ENCODE measurements around the gene TNFRSF6B. TPM values are rescaled to one million over a fixed set of nuclear protein-coding genes. Genes with fewer than 3 reads are reported as not detected.

TNFRSF6B gene
- total and polyA plus RNA-seq, 7 donors, result 1.2 to 186 (median 4.8) TPM

DNA sequence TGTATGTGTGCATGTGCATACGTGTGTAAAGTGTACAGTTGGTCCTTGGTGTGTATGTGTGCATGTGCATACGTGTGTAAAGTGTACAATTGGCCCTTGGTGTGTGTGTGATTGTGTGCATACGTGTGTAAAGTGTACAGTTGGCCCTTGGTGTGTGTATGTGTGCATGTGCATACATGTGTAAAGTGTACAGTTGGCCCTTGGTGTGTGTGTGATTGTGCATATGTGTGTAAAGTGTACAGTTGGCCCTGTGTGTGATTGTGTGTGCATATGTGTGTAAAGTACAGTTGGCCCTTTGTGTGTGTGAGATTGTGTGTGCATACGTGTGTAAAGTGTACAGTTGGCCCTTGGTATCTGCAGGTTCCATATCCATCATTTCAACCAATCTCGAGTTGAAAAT lies 35.0 kb downstream of the TNFRSF6B start:
- intact Hi-C loops (cut with DNase I), result no loop called here
- no peak overlapping the region for H3K4me3 ChIP-seq
- peaks cover 7 to 34% (median 20%) of the 10 kb centered on the region in 4 donors for H3K36me3 ChIP-seq
- H3K9me3 ChIP-seq, result no peaks in the 10 kb centered on the region
- no peak for DNase-seq
- no peaks in the 10 kb centered on the region for H3K4me1 ChIP-seq
- TF ChIP-seq CTCF (IDR thresholded peaks at IDR 0.05) (no peak), EP300 (IDR thresholded peaks at IDR 0.05) (no peak), POLR2A (IDR thresholded peaks at IDR 0.05) (no peak), POLR2AphosphoS5 (IDR thresholded peaks at IDR 0.05) (no peak)
- no peaks in the 10 kb centered on the region for H3K27me3 ChIP-seq
- H3K27ac ChIP-seq, result no peak overlapping the region
- WGBS, 2 donors, result 82 to 83% methylated on average over 5 of the region's 5 CpGs

- Histone ChIP-seq H3K27me3 (peaks cover 0 to 1% (median 0%) of the 10 kb centered on the region in 3 donors), H3K9me3 (no peaks in the 10 kb centered on the region), H3K27ac (no peak overlapping the region), H3K36me3 (peaks cover 7 to 35% (median 20%) of the 10 kb centered on the region in 4 donors), H3K4me3 (no peak overlapping the region), H3K4me1 (peaks cover 0 to 4% (median 1%) of the 10 kb centered on the region in 4 donors)
- intact Hi-C loops (cut with DNase I), result no loop called here
- peak; percentile 37 for DNase-seq
- no peak for TF ChIP-seq CTCF (IDR thresholded peaks at IDR 0.05)
- TF ChIP-seq EP300 (IDR thresholded peaks at IDR 0.05), result no peak
- TF ChIP-seq POLR2AphosphoS5 (IDR thresholded peaks at IDR 0.05), result no peak
- TF ChIP-seq POLR2A (IDR thresholded peaks at IDR 0.05), result no peak
- WGBS, 2 donors, result 87 to 92% methylated on average over 38 of the region's 38 CpGs
Measured at GRCh38 chr20:63732118-63733095, 36.0 kb downstream of the TNFRSF6B start.

- TF ChIP-seq EP300 (IDR thresholded peaks at IDR 0.05) (no peak), POLR2AphosphoS5 (IDR thresholded peaks at IDR 0.05) (no peak), CTCF (IDR thresholded peaks at IDR 0.05) (no peak)
- H3K27ac ChIP-seq, result no peak overlapping the region
- H3K36me3 ChIP-seq, result peaks cover 7 to 35% (median 20%) of the 10 kb centered on the region in 4 donors
Measured at GRCh38 chr20:63733117-63733516, 36.7 kb downstream of the TNFRSF6B start.

DNA sequence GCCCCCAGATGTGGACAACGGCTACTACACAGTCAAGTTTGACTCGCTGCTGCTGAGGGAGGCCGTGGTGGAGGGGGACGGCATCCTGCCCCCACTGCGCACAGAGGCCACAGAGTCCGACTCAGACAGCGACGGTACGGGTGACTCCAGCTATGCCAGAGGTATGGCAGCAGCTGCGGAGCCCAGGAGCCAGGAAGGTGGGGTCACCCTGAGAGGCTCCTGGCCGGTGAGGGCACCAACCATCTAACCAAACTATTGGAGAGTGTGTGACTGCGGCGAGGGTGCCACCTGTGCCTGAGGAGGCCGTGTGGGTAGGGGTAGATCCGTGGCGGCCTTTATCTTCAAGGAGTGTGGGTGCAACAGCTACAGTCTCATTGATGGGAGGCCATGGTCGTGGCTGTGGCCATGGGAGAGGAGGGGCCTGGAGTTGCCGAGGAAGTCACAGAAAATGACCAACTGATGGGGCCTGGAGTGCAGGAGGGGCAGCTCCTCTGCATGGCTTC lies 37.2 kb downstream of the TNFRSF6B start:
- intact Hi-C loops (cut with DNase I), result no loop called here

More at GRCh38 chr20:63733117-63733516, 36.7 kb downstream of the TNFRSF6B start:
- WGBS, 2 donors, result 94 to 96% methylated on average over 13 of the region's 13 CpGs
- DNase-seq, result peak; percentile 53
- Histone ChIP-seq H3K9me3 (no peaks in the 10 kb centered on the region), H3K4me3 (no peak overlapping the region), H3K4me1 (peaks cover 0 to 12% (median 8%) of the 10 kb centered on the region in 4 donors), H3K27me3 (peaks cover 0 to 8% (median 0%) of the 10 kb centered on the region in 3 donors)
- intact Hi-C loops (cut with DNase I), result no loop called here

More for the DNA sequence above, 37.2 kb downstream of the TNFRSF6B start:
- Histone ChIP-seq H3K4me3 (no peak overlapping the region), H3K36me3 (peaks cover 7 to 35% (median 20%) of the 10 kb centered on the region in 4 donors), H3K27me3 (peaks cover 0 to 10% (median 0%) of the 10 kb centered on the region in 3 donors), H3K27ac (no peak overlapping the region), H3K4me1 (peaks cover 0 to 17% (median 14%) of the 10 kb centered on the region in 4 donors), H3K9me3 (no peaks in the 10 kb centered on the region)
- DNase-seq, result peak; percentile 53
- 91 to 95% methylated on average over 18 of the region's 18 CpGs for WGBS, 2 donors
- no peak for TF ChIP-seq POLR2A (IDR thresholded peaks at IDR 0.05)
- no peak for TF ChIP-seq CTCF (IDR thresholded peaks at IDR 0.05)
- no peak for TF ChIP-seq POLR2AphosphoS5 (IDR thresholded peaks at IDR 0.05)
- TF ChIP-seq EP300 (IDR thresholded peaks at IDR 0.05), result no peak
